CD14-positive monocyte (primary cell): ENCODE results near the gene SUCLG2. TPM values are rescaled to one million over a fixed set of nuclear protein-coding genes. Genes with fewer than 3 reads are reported as not detected.

Source experiments
- DNase-seq, 3 donors: peaks; one replicate each; pipeline ENCODE4 v3.0.0-alpha.2; 2011 to 2022
- H2AFZ ChIP-seq: 2 replicates; pipeline ENCODE4 v1.6.0; 2012; ENCODE audit warnings: mild to moderate bottlenecking, low read depth, low read length, inconsistent platforms; ENCODE audit not compliant: insufficient read depth, poor library complexity, severe bottlenecking
- H3K27ac ChIP-seq, 2 donors: 1 replicate in 1 of 2; 2 replicates in 1 of 2; pipeline ENCODE4 v1.5.1; 2012 to 2013; ENCODE audit warnings: low read length in 2 of 2, control low read depth in 1 of 2, inconsistent platforms in 1 of 2, low read depth in 1 of 2, mild to moderate bottlenecking in 1 of 2
- H3K27me3 ChIP-seq, 2 donors: one replicate each; pipeline versions ENCODE4 v1.6.0 to v1.6.1; 2011 to 2013; ENCODE audit warnings: low read length in 2 of 2; ENCODE audit not compliant: control insufficient read depth in 2 of 2, insufficient read depth in 2 of 2
- H3K36me3 ChIP-seq, 2 donors: replicated peaks in 1 of 2; 1 replicate in 1 of 2; 2 replicates in 1 of 2; pipeline versions ENCODE4 v1.5.1 to v1.6.1; 2012 to 2013; ENCODE audit warnings: low read length in 2 of 2, control low read depth in 1 of 2, inconsistent platforms in 1 of 2, mild to moderate bottlenecking in 1 of 2; ENCODE audit not compliant: insufficient read depth in 2 of 2, control insufficient read depth in 1 of 2
- H3K4me1 ChIP-seq, 2 donors: 1 replicate in 1 of 2; 2 replicates in 1 of 2; pipeline versions ENCODE4 v1.5.1 to v1.6.1; 2012 to 2013; ENCODE audit warnings: low read length in 2 of 2, control low read depth in 1 of 2, inconsistent platforms in 1 of 2, mild to moderate bottlenecking in 1 of 2, moderate library complexity in 1 of 2; ENCODE audit not compliant: insufficient read depth in 2 of 2, control insufficient read depth in 1 of 2
- H3K4me2 ChIP-seq: replicated peaks from 2 replicates; pipeline ENCODE3; 2012; ENCODE audit warnings: low read length, moderate library complexity, mild to moderate bottlenecking; ENCODE audit not compliant: poor library complexity, severe bottlenecking; ENCODE audit errors: extremely low read depth
- H3K4me3 ChIP-seq, 3 experiments: fragments of 200-600 bp in 1 of 3; sonication (generic) in 1 of 3; replicated peaks in 1 of 3; 1 replicate in 2 of 3; 2 replicates in 1 of 3; pipeline ENCODE4 v1.5.1; 2011 to 2013; ENCODE audit warnings: low read length in 3 of 3, mild to moderate bottlenecking in 3 of 3, control low read depth in 2 of 3, low read depth in 2 of 3, inconsistent platforms in 1 of 3, moderate library complexity in 1 of 3
- H3K79me2 ChIP-seq: 2 replicates; pipeline ENCODE4 v1.6.0; 2012; ENCODE audit warnings: mild to moderate bottlenecking, control low read depth, inconsistent platforms, low read length, moderate library complexity; ENCODE audit not compliant: insufficient read depth
- H3K9ac ChIP-seq: 2 replicates; pipeline ENCODE4 v1.6.0; 2017; ENCODE audit warnings: low read length, mild to moderate bottlenecking; ENCODE audit not compliant: insufficient read depth, poor library complexity, severe bottlenecking
- H3K9me3 ChIP-seq, 2 donors: replicated peaks in 1 of 2; 1 replicate in 1 of 2; 2 replicates in 1 of 2; pipeline versions ENCODE4 v1.5.1 to v1.6.1; 2012 to 2013; ENCODE audit warnings: low read length in 2 of 2, control low read depth in 1 of 2; ENCODE audit not compliant: control insufficient read depth in 1 of 2, insufficient read depth in 1 of 2
- H4K20me1 ChIP-seq: 2 replicates; pipeline ENCODE4 v1.6.0; 2012; ENCODE audit warnings: mild to moderate bottlenecking, low read length, control low read depth, moderate library complexity; ENCODE audit not compliant: insufficient read depth
- H3K27ac Mint-ChIP-seq, 7 donors: one replicate each; pipeline ENCODE4 v1.8.0; 2020; ENCODE audit warnings: mild to moderate bottlenecking in 7 of 7, mixed read lengths in 7 of 7, moderate library complexity in 6 of 7, inconsistent platforms in 2 of 7
- H3K27me3 Mint-ChIP-seq, 3 donors: one replicate each; pipeline ENCODE4 v1.8.0; 2021 to 2022; ENCODE audit warnings: low read depth in 3 of 3, mild to moderate bottlenecking in 3 of 3, mixed read lengths in 3 of 3, moderate library complexity in 3 of 3, inconsistent platforms in 1 of 3
- H3K36me3 Mint-ChIP-seq, 2 donors: one replicate each; pipeline ENCODE4 v1.8.0; 2020; ENCODE audit warnings: mixed read lengths in 2 of 2, inconsistent platforms in 1 of 2, mild to moderate bottlenecking in 1 of 2
- H3K4me1 Mint-ChIP-seq: one replicate; pipeline ENCODE4 v1.8.0; 2020; ENCODE audit warnings: mild to moderate bottlenecking, mixed read lengths
- H3K4me3 Mint-ChIP-seq, 2 donors: one replicate each; pipeline ENCODE4 v1.8.0; 2020; ENCODE audit warnings: mild to moderate bottlenecking in 2 of 2, mixed read lengths in 2 of 2, moderate library complexity in 1 of 2
- H3K9me3 Mint-ChIP-seq, 7 donors: one replicate each; pipeline ENCODE4 v1.8.0; 2020 to 2022; ENCODE audit warnings: mixed read lengths in 7 of 7, mild to moderate bottlenecking in 6 of 7, moderate library complexity in 6 of 7, inconsistent platforms in 2 of 7
- WGBS: methylation state at CpG from one replicate; pipeline ENCODE4 v1.1.5; 2013; ENCODE audit warnings: missing lambda C conversion rate; ENCODE audit not compliant: insufficient coverage; 5-methylcytosine and 5-hydroxymethylcytosine counted together
- intact Hi-C, 2 donors: fragments of 100-400 bp; cut with micrococcal nuclease; formaldehyde crosslinking; loops; one replicate each; pipeline versions ENCODE4 v1.15.0 to v1.15.1; 2023
- polyA plus RNA-seq, 3 donors: library from polyadenylated mRNA; depleted of rRNA in 1 of 3; unstranded in 2 of 3; stranded (reverse) in 1 of 3; fragments of 300-500 nt in 2 of 3; fragments of >200 nt in 1 of 3; fragmentation: Illumina TruSeq in 2 of 3; gene quantifications; 1 replicate in 2 of 3; 2 replicates in 1 of 3; pipeline ENCODE4 v1.2.3, GENCODE V29; 2012 to 2021
- TF ChIP-seq, protein P1 (sequence below): fragments of 200-600 bp; IDR thresholded peaks from one replicate; pipeline ENCODE4 v1.8.0; 2022; ENCODE audit warnings: antibody characterized with exemption, mild to moderate bottlenecking

Gene SUCLG2
- polyA plus RNA-seq, 3 donors: 10.8 to 37.5 (median 32.9) TPM

DNA sequence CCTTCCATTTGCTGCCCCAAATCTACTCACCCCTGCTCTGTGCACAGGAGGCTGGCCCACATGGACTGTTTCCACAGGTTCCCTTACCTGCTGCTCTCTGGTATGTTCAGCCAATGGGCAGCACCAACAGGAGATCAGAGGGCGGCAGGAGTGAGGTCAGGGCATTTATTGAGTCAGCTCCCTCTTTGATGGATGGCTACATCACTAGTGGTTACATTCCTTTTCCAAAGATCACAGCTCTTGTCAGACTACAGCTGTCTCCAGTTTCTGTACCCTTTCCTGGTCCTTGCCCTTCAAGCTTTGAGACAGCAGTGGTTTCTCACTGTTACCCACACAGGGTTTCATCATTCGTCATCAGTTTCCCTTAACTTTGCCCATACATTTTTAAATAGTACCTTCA, 325.1 kb downstream of the SUCLG2 start:
- Histone ChIP-seq H3K79me2 (no peaks in the 10 kb centered on the region), H3K9me3 (no peaks in the 10 kb centered on the region), H3K4me2 (no peak overlapping the region), H3K4me3 (no peak overlapping the region), H4K20me1 (no peaks in the 10 kb centered on the region), H3K36me3 (no peaks in the 10 kb centered on the region), H2AFZ (no peak overlapping the region), H3K27me3 (no peaks in the 10 kb centered on the region), H3K27ac (no peak overlapping the region), H3K4me1 (no peaks in the 10 kb centered on the region), H3K9ac (no peak overlapping the region)
- no peak for DNase-seq
- Mint-ChIP-seq H3K4me3 (no peak overlapping the region), H3K4me1 (no peaks in the 10 kb centered on the region), H3K27ac (no peak overlapping the region), H3K36me3 (no peaks in the 10 kb centered on the region), H3K27me3 (no peaks in the 10 kb centered on the region), H3K9me3 (peaks cover 0 to 6% (median 2%) of the 10 kb centered on the region in 7 donors)
- intact Hi-C loops: no loop called here
- TF ChIP-seq, protein P1, sequence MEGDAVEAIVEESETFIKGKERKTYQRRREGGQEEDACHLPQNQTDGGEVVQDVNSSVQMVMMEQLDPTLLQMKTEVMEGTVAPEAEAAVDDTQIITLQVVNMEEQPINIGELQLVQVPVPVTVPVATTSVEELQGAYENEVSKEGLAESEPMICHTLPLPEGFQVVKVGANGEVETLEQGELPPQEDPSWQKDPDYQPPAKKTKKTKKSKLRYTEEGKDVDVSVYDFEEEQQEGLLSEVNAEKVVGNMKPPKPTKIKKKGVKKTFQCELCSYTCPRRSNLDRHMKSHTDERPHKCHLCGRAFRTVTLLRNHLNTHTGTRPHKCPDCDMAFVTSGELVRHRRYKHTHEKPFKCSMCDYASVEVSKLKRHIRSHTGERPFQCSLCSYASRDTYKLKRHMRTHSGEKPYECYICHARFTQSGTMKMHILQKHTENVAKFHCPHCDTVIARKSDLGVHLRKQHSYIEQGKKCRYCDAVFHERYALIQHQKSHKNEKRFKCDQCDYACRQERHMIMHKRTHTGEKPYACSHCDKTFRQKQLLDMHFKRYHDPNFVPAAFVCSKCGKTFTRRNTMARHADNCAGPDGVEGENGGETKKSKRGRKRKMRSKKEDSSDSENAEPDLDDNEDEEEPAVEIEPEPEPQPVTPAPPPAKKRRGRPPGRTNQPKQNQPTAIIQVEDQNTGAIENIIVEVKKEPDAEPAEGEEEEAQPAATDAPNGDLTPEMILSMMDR: no peak
- 92% methylated on average over 1 of the region's 2 CpGs for WGBS

DNA sequence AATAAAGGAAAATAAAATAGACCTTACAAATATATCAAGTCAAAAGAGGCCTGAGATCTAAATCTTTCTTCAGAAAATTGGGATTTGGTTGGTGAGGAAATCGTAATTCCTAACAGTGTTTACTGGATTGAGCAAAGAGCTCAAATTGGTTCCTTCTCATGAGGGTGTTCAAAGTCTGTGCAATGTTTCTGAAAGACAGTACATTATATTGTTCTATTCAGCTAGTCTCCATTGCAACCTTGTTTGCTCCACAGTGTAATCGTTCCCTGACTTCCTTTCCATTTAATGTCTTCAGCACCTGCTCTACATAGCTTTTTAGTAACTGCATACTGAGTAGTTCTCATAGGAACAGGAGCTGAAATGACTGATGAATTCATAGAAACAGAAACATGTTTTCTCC, 326.8 kb downstream of the SUCLG2 start:
- Mint-ChIP-seq H3K4me1 (no peaks in the 10 kb centered on the region), H3K4me3 (no peak overlapping the region), H3K27ac (no peak overlapping the region), H3K36me3 (no peaks in the 10 kb centered on the region), H3K27me3 (no peaks in the 10 kb centered on the region), H3K9me3 (peaks cover 0 to 6% (median 2%) of the 10 kb centered on the region in 7 donors)
- Histone ChIP-seq H3K4me1 (no peaks in the 10 kb centered on the region), H3K4me3 (no peak overlapping the region), H3K79me2 (no peaks in the 10 kb centered on the region), H3K9me3 (no peaks in the 10 kb centered on the region), H3K9ac (no peak overlapping the region), H3K27ac (no peak overlapping the region), H3K36me3 (no peaks in the 10 kb centered on the region), H4K20me1 (no peaks in the 10 kb centered on the region), H3K27me3 (no peaks in the 10 kb centered on the region), H2AFZ (no peak overlapping the region), H3K4me2 (no peak overlapping the region)
- TF ChIP-seq, protein P1: no peak
- intact Hi-C loops: no loop called here
- WGBS: 86% methylated on average over 1 of the region's 2 CpGs
- no peak for DNase-seq
